Fibroblast of lung (primary cell): Measurements from ENCODE around the gene BCL7C.
"Not testable (repeated sequence)": the region's sequence is repeated elsewhere in the genome, so short reads cannot be mapped to it uniquely, and the experiment has no call there.

ENCODE experiments used
- EZH2 ChIP-seq: IDR thresholded peaks from 2 replicates; pipeline ENCODE4 v1.5.1; 2012; ENCODE audit warnings: low read length, control low read depth, mild to moderate bottlenecking; ENCODE audit errors: missing control alignments
- TF ChIP-seq, protein P1 (sequence below), 2 donors: IDR thresholded peaks in 1 of 2; conservative IDR thresholded peaks in 1 of 2; 1 replicate in 1 of 2; 2 replicates in 1 of 2; pipeline ENCODE4 v1.5.1; 2011 to 2012; ENCODE audit warnings: low read length in 2 of 2, control low read depth in 1 of 2, inconsistent platforms in 1 of 2, low read depth in 1 of 2, mild to moderate bottlenecking in 1 of 2

DNA sequence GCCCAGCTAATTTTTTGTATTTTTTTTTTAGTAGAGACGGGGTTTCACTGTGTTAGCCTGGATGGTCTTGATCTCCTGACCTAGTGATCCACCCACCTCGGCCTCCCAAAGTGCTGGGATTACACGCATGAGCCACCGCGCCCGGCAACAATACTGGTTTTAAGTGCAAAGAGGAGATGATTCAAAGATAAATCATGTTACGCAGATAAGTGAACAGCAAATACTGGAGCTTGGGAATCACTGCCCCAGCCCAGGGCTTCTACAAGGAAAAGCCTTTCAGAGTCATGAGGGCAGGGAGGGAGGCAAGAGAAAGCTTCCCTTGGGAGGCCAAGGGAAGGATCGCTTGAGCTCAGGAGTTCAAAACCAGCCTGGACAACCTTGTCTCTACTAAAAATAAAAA, 45.7 kb upstream of the BCL7C start:
- TF ChIP-seq, protein P1, sequence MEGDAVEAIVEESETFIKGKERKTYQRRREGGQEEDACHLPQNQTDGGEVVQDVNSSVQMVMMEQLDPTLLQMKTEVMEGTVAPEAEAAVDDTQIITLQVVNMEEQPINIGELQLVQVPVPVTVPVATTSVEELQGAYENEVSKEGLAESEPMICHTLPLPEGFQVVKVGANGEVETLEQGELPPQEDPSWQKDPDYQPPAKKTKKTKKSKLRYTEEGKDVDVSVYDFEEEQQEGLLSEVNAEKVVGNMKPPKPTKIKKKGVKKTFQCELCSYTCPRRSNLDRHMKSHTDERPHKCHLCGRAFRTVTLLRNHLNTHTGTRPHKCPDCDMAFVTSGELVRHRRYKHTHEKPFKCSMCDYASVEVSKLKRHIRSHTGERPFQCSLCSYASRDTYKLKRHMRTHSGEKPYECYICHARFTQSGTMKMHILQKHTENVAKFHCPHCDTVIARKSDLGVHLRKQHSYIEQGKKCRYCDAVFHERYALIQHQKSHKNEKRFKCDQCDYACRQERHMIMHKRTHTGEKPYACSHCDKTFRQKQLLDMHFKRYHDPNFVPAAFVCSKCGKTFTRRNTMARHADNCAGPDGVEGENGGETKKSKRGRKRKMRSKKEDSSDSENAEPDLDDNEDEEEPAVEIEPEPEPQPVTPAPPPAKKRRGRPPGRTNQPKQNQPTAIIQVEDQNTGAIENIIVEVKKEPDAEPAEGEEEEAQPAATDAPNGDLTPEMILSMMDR (conservative IDR thresholded peaks at IDR 0.05 in 1 of 2, IDR thresholded peaks at IDR 0.05 in 1 of 2; ENCODE audit: low read depth in 1 of 2, low read length in 2 of 2): not testable (repeated sequence)
- TF ChIP-seq EZH2: not testable (repeated sequence)
